Activated CD8-positive, alpha-beta T cell treated with anti-CD3 and anti-CD28 coated beads, Interleukin-2, amount 10 ng/mL, durations not matched to agents 7 days and 5 days (primary cell): Measurements from ENCODE around the gene SPATA6. TPM values are rescaled to one million over a fixed set of nuclear protein-coding genes. Genes with fewer than 3 reads are reported as not detected.
"Not testable (repeated sequence)": the region's sequence is repeated elsewhere in the genome, so short reads cannot be mapped to it uniquely, and the experiment has no call there.

Experiments
- ATAC-seq: fragments of 150-1000 bp; cut with Tn5 transposase; one replicate; pipeline ENCODE4 v1.10.0; 2021; ENCODE audit warnings: moderate library complexity
- CTCF ChIA-PET: fragments of 350-600 bp; sonication (Branson Sonifier 250); formaldehyde crosslinking; loops from one replicate; lab custom pipeline; 2021; ENCODE audit warnings: antibody characterized with exemption; lab: Charles Lee
- POLR2A ChIA-PET: fragments of 350-600 bp; sonication (Branson Sonifier 250); formaldehyde crosslinking; loops from one replicate; lab custom pipeline; 2021; ENCODE audit warnings: antibody characterized with exemption; lab: Charles Lee
- DNase-seq: peaks from one replicate; pipeline ENCODE4 v3.0.0-alpha.2; 2020
- H3K27ac Mint-ChIP-seq: one replicate; pipeline ENCODE4 v1.8.0; 2021; ENCODE audit warnings: mild to moderate bottlenecking, mixed read lengths
- H3K27me3 Mint-ChIP-seq: one replicate; pipeline ENCODE4 v1.8.0; 2021; ENCODE audit warnings: low read depth, mixed read lengths
- H3K36me3 Mint-ChIP-seq: one replicate; pipeline ENCODE4 v1.8.0; 2021; ENCODE audit warnings: low read depth, mixed read lengths
- H3K4me1 Mint-ChIP-seq: one replicate; pipeline ENCODE4 v1.8.0; 2021; ENCODE audit warnings: low read depth, mixed read lengths
- H3K4me3 Mint-ChIP-seq: one replicate; pipeline ENCODE4 v1.8.0; 2021; ENCODE audit warnings: mild to moderate bottlenecking, mixed read lengths
- H3K9me3 Mint-ChIP-seq: one replicate; pipeline ENCODE4 v1.8.0; 2022; ENCODE audit warnings: mixed read lengths; ENCODE audit not compliant: insufficient read depth
- total RNA-seq, 2 experiments: library from RNA; stranded (reverse); gene quantifications; one replicate each; pipeline ENCODE4 v1.2.3, GENCODE V29; 2021

Gene SPATA6
- total RNA-seq, 2 experiments from 2014 or later = 0.89 to 0.95 TPM

DNA sequence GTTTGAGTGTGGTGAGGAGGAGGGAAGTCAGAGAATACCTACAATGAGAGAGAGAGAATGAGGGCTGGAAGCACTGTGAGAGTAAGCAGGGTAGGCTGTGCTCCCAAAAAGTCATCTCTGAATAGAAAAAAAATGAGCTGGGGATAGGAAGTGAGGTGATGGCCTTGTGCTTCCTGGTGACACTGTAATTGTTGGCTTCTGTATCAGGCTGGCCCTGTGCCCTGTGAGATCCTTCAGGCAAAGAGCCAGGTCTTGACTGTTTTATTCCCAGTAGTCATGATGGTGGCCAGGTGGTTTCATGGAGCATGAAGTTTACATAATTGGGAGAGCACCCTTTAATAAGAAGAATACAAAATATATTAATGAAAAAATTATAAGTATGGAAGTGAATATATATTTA lies 20.4 kb upstream of the SPATA6 start:
- POLR2A ChIA-PET = no interaction called here
- H3K27ac Mint-ChIP-seq = no peak overlapping the region
- CTCF ChIA-PET = no interaction called here

DNA sequence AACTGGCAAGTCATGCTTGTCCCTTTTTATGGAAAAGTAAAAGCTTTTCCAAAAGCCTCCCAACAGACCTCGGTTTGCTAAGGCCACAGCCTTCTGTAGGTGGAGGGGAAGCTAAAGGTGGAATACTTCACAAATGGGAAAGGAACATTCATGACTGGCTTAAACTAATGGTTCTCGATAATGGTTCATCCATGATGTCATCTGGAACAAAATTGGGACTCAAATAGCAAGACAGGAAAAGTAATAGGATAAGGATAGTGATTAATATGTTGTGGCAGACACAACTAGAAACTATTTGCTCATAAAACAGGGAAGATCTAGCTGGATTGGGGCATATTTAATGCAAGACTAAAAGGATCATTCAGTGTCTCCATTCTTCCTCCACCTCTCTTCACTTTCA lies 16.7 kb upstream of the SPATA6 start:
- POLR2A ChIA-PET = no interaction called here
- Mint-ChIP-seq H3K36me3 (no peaks in the 10 kb centered on the region), H3K4me3 (no peak overlapping the region), H3K4me1 (no peaks in the 10 kb centered on the region), H3K27me3 (peaks cover 2% of the 10 kb centered on the region), H3K27ac (no peak overlapping the region), H3K9me3 (no peaks in the 10 kb centered on the region)
- ATAC-seq (no peak), DNase-seq (no peak)
- CTCF ChIA-PET = interaction anchor here (1.4 kb wide), 1 partner anchor 9 kb away, joined by 6 read pairs; no protein-coding TSS in a partner anchor

More for the DNA sequence above, 20.4 kb upstream of the SPATA6 start:
- Mint-ChIP-seq H3K9me3 (no peaks in the 10 kb centered on the region), H3K4me1 (no peaks in the 10 kb centered on the region), H3K4me3 (no peak overlapping the region), H3K27me3 (peaks cover 4% of the 10 kb centered on the region), H3K36me3 (no peaks in the 10 kb centered on the region)
- ATAC-seq (no peak), DNase-seq (no peak)

DNA sequence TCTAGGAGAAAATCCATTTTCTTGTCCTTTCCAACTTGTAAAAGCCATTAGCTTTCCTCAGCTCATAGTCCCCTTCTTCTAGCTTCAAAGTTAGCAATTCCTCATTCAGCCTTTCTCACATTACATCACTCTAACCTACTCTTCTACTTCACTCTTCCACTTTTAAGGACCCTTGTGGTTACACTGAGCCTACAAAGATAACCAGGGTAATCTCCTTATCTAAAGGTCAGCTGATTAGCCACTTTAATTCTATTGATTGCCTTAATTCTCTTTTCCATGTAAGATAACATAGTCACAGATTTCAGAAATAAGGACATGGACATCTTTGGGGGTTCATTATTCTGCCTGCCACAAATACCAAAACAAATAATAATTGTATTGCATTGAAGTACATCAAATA lies 8.5 kb upstream of the SPATA6 start:
- no peak for ATAC-seq
- Mint-ChIP-seq H3K27me3 (peaks cover 2% of the 10 kb centered on the region), H3K4me1 (no peaks in the 10 kb centered on the region), H3K4me3 (no peak overlapping the region), H3K27ac (no peak overlapping the region), H3K36me3 (no peaks in the 10 kb centered on the region), H3K9me3 (no peaks in the 10 kb centered on the region)
- POLR2A ChIA-PET = no interaction called here
- DNase-seq = no peak
- CTCF ChIA-PET = interaction anchor here (1.5 kb wide), 1 partner anchor 17 kb away, joined by 4 read pairs; no protein-coding TSS in a partner anchor

DNA sequence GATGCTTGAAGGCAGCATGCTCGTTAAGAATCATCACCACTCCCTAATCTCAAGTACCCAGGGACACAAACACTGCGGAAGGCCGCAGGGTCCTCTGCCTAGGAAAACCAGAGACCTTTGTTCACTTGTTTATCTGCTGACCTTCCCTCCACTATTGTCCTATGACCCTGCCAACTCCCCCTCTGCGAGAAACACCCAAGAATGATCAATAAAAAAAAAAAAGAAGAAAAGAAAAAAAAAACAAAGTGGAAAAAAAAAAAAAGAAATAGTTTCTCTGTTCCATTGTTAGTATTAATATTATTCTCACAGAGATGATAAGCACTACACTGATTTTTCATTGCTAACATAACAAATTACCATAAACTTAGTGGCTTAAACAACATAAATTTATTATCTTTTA lies 8.0 kb upstream of the SPATA6 start:
- H3K27me3 Mint-ChIP-seq, DNase-seq, H3K27ac Mint-ChIP-seq, H3K9me3 Mint-ChIP-seq, POLR2A ChIA-PET, ATAC-seq, H3K4me3 Mint-ChIP-seq, H3K36me3 Mint-ChIP-seq, H3K4me1 Mint-ChIP-seq: not testable (repeated sequence)
- CTCF ChIA-PET = interaction anchor here (1.5 kb wide), 1 partner anchor 18 kb away, joined by 4 read pairs; no protein-coding TSS in a partner anchor

DNA sequence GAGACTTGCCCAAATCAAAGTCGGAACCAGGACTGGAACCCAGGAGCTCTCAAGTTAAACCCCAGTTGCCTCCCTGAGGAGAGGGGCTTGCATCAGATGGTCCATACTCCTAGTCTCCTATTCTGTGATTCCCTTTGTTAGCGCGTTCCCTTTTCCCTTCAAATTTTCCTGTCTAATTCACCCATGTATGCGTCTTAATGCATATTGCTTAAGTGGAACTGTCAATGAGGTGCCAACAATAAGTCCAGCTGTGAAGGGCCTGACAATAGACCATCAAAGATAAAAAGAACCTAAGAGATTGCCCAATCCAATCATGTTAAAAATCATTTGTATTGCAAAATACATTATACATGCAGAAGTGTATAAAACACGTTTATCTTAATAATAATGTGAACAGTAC lies 634 bp upstream of the SPATA6 start:
- ATAC-seq (no peak), DNase-seq (no peak)
- peak overlapping the region; percentile 48 for H3K27ac Mint-ChIP-seq
- ChIA-PET CTCF (interaction anchor here (1.5 to 2.0 kb wide), 2 partner anchors 25 to 27 kb away, joined by 7 to 10 read pairs; no protein-coding TSS in a partner anchor), POLR2A (no interaction called here)
- peaks cover 21% of the 10 kb centered on the region for H3K4me1 Mint-ChIP-seq
- H3K4me3 Mint-ChIP-seq = peak overlapping the region; percentile 83
- H3K9me3 Mint-ChIP-seq = no peaks in the 10 kb centered on the region
- peaks cover 18% of the 10 kb centered on the region for H3K27me3 Mint-ChIP-seq
- H3K36me3 Mint-ChIP-seq = no peaks in the 10 kb centered on the region

DNA sequence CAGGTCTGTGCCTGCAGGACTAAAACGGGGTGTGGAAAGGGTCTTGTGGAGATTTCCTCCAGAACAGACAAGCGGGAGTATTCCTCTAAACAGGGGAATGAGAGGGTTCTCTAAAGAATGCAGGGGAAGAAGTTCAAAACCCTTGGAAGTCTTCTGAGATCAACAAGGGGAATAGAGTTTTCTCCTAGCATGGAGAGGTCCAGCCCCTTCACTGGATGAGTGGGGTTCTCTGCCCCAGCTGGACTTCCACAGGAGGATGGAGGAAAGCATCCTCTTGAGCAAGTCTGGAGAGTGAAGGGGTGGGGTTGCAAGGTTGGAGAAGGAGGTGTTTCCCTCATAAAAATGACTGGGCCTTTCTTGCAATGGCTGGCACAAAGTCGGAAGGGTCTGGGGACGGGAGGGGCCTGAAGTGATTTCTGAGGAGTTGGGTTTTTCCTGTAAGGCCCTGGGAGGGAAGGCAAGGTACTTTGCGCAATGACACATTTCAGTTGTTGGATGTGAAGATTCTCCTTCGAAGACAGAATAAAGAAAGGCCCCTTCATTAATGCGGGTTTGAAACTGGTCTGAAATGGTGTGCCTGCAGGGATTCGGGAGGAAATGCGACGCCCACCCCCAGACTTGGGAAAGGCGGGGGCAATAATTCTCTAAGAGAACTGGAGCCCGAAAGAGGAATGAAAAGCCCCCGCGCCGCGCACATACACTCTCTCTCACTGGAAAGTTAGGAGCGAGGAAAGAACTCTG lies 884 bp downstream of the SPATA6 start:
- no peak overlapping the region for H3K27ac Mint-ChIP-seq
- H3K9me3 Mint-ChIP-seq = no peaks in the 10 kb centered on the region
- CTCF ChIA-PET = interaction anchor here (1.2 kb wide), 1 partner anchor 27 kb away, joined by 3 read pairs; no protein-coding TSS in a partner anchor
- H3K36me3 Mint-ChIP-seq = no peaks in the 10 kb centered on the region
- H3K4me3 Mint-ChIP-seq = peak overlapping the region; percentile 83
- peaks cover 21% of the 10 kb centered on the region for H3K4me1 Mint-ChIP-seq
- H3K27me3 Mint-ChIP-seq = peaks cover 20% of the 10 kb centered on the region
- DNase-seq = no peak
- no peak for ATAC-seq
- POLR2A ChIA-PET = no interaction called here

DNA sequence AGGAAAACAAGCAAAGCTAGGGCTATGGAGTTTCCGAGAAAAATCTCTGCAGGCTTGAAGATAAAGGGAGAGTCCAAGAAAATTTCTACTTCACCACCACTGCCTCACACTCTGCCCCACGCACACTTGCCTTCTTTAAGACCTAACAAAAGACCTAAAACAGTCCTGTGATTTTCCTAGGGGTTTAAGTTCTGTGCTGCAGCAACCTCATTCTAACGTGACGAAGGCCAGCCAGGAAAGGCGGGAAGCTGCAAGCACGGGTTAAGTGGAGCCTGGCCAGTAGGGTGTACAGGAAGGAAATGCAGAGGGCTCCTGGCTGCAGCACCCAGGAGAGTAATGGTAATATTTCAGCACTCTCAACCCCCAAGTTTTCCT lies 1.5 kb downstream of the SPATA6 start:
- Mint-ChIP-seq H3K27me3 (peaks cover 20% of the 10 kb centered on the region), H3K4me3 (no peak overlapping the region), H3K27ac (no peak overlapping the region), H3K4me1 (peaks cover 21% of the 10 kb centered on the region), H3K9me3 (no peaks in the 10 kb centered on the region), H3K36me3 (no peaks in the 10 kb centered on the region)
- ChIA-PET CTCF (interaction anchor here (1.2 kb wide), 1 partner anchor 28 kb away, joined by 3 read pairs; no protein-coding TSS in a partner anchor), POLR2A (no interaction called here)
- DNase-seq (no peak), ATAC-seq (no peak)

DNA sequence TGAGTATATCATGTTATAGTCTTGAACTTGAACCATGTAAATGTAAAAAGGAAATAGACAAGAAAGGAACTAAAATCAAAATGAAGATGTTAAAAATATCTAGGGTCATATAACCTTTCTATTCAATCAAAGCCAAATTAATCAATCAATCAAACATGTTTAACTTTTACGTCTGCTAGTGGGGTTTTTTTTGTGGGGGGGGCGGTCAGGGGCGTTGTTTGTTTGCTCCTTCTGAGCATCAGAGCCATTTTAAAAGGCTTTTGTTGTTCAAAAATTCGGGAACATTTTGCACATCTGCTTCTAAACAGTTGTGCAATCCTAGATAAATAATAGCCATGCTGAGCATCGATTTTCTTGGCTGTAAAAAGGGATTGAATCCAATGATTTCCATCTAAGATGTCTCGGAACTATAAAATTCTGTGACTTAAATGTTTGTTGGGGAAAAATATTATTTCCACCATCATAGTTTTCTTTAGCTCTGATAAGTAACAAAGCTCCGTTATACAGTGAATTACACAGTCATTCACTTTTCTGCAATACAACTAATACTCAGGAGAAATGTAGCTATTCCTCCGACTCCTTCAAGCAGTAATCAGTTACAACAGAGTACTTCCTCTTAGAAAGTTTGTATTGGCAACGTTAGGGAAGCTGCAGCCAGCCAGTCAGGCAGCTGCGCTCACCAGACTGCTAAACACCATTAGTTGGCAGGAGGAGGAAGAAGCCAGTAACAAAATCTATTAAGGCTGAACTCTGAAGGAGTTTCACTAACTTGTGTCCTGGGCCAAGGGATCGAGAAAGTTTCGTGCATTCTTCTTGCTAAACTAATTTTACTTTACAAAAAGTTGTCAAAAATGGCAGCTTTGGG lies 2.2 kb downstream of the SPATA6 start:
- ATAC-seq = no peak
- no peak for DNase-seq
- Mint-ChIP-seq H3K27me3 (peaks cover 20% of the 10 kb centered on the region), H3K36me3 (no peaks in the 10 kb centered on the region), H3K9me3 (no peaks in the 10 kb centered on the region), H3K4me3 (no peak overlapping the region), H3K4me1 (peaks cover 21% of the 10 kb centered on the region), H3K27ac (no peak overlapping the region)
- POLR2A ChIA-PET = no interaction called here
- CTCF ChIA-PET = interaction anchor here (1.2 kb wide), 1 partner anchor 28 kb away, joined by 3 read pairs; no protein-coding TSS in a partner anchor

DNA sequence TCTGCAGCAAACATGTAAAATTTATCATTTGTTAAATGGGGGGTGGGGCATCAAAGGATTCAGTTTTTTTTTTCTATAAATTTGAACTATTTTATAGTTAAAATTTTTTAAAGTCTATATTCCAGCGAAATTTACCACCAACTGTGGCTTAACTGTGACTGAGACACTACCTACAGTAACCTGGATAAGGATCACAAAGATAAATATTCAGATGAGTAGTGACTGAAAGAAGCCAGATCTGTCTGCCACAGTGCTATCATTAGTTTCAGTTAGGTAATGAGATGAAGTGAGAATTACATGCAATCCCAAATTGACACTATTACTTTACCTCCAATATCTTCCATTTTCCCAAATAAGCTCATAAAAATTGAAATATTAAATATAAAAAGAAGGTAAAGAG lies 5.4 kb downstream of the SPATA6 start:
- POLR2A ChIA-PET = no interaction called here
- no peak overlapping the region for H3K4me3 Mint-ChIP-seq
- no peaks in the 10 kb centered on the region for H3K36me3 Mint-ChIP-seq
- peaks cover 13% of the 10 kb centered on the region for H3K4me1 Mint-ChIP-seq
- H3K27me3 Mint-ChIP-seq = peaks cover 18% of the 10 kb centered on the region
- CTCF ChIA-PET = no interaction called here
- no peaks in the 10 kb centered on the region for H3K9me3 Mint-ChIP-seq
- ATAC-seq = no peak
- H3K27ac Mint-ChIP-seq = no peak overlapping the region
- DNase-seq = no peak

DNA sequence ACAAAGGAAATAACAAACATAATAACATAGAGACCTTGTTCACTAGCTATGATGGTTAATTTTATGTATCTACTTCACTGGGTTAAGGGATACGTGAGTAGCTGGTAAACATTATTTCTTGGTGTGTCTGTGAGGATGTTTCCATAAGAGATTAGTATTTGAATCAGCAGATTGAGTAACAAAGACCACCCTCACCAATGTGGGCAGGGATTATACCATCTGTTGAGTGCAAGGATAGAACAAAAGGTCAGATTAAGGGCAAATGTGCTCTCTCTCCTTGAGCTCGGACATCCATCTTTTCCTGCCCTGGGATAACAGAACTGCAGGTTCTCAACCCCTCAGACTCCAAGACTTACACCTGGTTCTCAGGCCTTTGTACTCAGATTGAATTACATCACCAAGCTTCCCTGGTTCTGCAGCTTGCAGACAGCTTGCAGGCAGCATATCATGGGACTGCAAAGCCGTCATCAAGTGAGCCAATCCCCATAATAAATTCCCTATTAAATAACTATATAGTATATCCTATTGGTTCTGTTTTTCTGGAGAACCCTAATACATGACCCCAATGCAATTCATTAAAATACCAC lies 9.2 kb downstream of the SPATA6 start:
- Mint-ChIP-seq H3K4me1 (no peaks in the 10 kb centered on the region), H3K36me3 (no peaks in the 10 kb centered on the region), H3K27me3 (peaks cover 2% of the 10 kb centered on the region), H3K9me3 (no peaks in the 10 kb centered on the region), H3K27ac (no peak overlapping the region), H3K4me3 (no peak overlapping the region)
- DNase-seq (no peak), ATAC-seq (no peak)
- ChIA-PET CTCF (no interaction called here), POLR2A (no interaction called here)

DNA sequence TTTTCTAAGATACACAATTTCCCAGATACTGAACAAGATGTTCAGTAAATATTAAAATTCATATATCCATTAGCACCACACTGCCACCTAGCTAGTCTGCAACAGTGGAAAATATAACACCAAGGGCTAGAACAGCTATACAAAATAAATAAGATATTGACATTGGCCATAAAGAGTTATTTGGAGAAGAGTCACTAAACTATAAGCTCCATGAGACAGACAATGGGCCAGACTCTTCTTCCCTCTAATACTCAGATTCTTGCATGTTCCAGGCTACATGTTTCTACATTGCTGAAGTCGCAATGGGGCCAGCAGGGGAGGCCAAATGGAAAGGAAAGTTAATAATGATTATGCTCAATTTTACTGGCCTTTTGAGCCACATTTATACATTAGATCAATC lies 21.5 kb downstream of the SPATA6 start:
- ATAC-seq = no peak
- H3K4me3 Mint-ChIP-seq = no peak overlapping the region
- H3K9me3 Mint-ChIP-seq = no peaks in the 10 kb centered on the region
- ChIA-PET POLR2A (no interaction called here), CTCF (no interaction called here)
- H3K36me3 Mint-ChIP-seq = no peaks in the 10 kb centered on the region
- H3K4me1 Mint-ChIP-seq = no peaks in the 10 kb centered on the region
- H3K27me3 Mint-ChIP-seq = peaks cover 2% of the 10 kb centered on the region
- H3K27ac Mint-ChIP-seq = no peak overlapping the region
- no peak for DNase-seq
